ENCODE measurements around the gene TLE6.

GRCh38 chr19:2989236-2989946 lies 12.0 kb downstream of the TLE6 start:
- TF ChIP-seq SIN3A (IDR thresholded peaks at IDR 0.05; ENCODE audit: borderline replicate concordance, low read depth, low read length) (no peak), ZKSCAN5 (CRISPR knock-in tag; IDR thresholded peaks at IDR 0.05) (no peak)

Measured in HepG2 (cell line).